Kidney (tissue), 14 donors: ENCODE data around the gene METTL26. TPM values are rescaled to one million over a fixed set of nuclear protein-coding genes. Genes with fewer than 3 reads are reported as not detected.

Source experiments
- DNase-seq, 5 donors: peaks; one replicate each; pipeline ENCODE4 v3.0.0-alpha.2; 2013 to 2020
- FAIRE-seq: peaks from 2 replicates; lab custom pipeline; 2012; peaks lifted over from hg19 to GRCh38; lab: Jason Lieb, UNC
- H3K27ac ChIP-seq, 2 donors: one replicate each; pipeline ENCODE4 v1.7.0; 2013; ENCODE audit warnings: low read depth in 2 of 2, low read length in 2 of 2, inconsistent platforms in 1 of 2
- H3K27me3 ChIP-seq: one replicate; pipeline ENCODE4 v1.7.1; 2013; ENCODE audit warnings: low read length, inconsistent platforms; ENCODE audit not compliant: control insufficient read depth, insufficient read depth
- H3K36me3 ChIP-seq, 3 donors: one replicate each; pipeline versions ENCODE4 v1.7.0 to v1.7.1; 2013; ENCODE audit warnings: low read length in 3 of 3, control low read depth in 1 of 3, inconsistent platforms in 1 of 3; ENCODE audit not compliant: insufficient read depth in 3 of 3, control insufficient read depth in 2 of 3
- H3K4me1 ChIP-seq, 3 donors: one replicate each; pipeline versions ENCODE4 v1.7.0 to v1.7.1; 2013; ENCODE audit warnings: low read length in 3 of 3, inconsistent platforms in 1 of 3, low read depth in 1 of 3; ENCODE audit not compliant: control insufficient read depth in 2 of 3, insufficient read depth in 2 of 3
- H3K4me3 ChIP-seq, 3 donors: one replicate each; pipeline versions ENCODE4 v1.7.0 to v1.8.1; 2013; ENCODE audit warnings: low read length in 3 of 3, control low read depth in 1 of 3, inconsistent platforms in 1 of 3
- H3K9ac ChIP-seq, 3 donors: one replicate each; pipeline versions ENCODE4 v1.7.0 to v1.7.1; 2013; ENCODE audit warnings: low read length in 3 of 3, control low read depth in 1 of 3, inconsistent platforms in 1 of 3
- H3K9me3 ChIP-seq, 3 donors: one replicate each; pipeline versions ENCODE4 v1.7.0 to v1.7.1; 2013; ENCODE audit warnings: low read length in 3 of 3, control low read depth in 1 of 3, inconsistent platforms in 1 of 3; ENCODE audit not compliant: control insufficient read depth in 2 of 3, insufficient read depth in 1 of 3
- intact Hi-C: fragments of 100-400 bp; cut with DNase I; formaldehyde crosslinking; loops from one replicate; pipeline ENCODE4 v1.11.1; 2022
- polyA plus RNA-seq: library from polyadenylated mRNA; stranded (reverse); fragments of 350-450 nt; fragmentation: Illumina TruSeq; extraction: RNeasy Lipid Tissue Mini Kit (QIAGEN cat#74804); gene quantifications from one replicate; pipeline ENCODE4 v1.2.3, GENCODE V29; 2014; ENCODE audit warnings: low read depth, low replicate concordance; ENCODE audit not compliant: insufficient read depth
- total RNA-seq: library from RNA; stranded (reverse); fragmentation: NEBNext Ultra II Directional; extraction: Animal tissue kit (Norgen Biotek cat#: 25700); gene quantifications from one replicate; pipeline ENCODE4 v1.2.1, GENCODE V29; 2021
- TF ChIP-seq, protein P1 (sequence below): IDR thresholded peaks from 3 replicates; pipeline ENCODE4 v1.5.1; 2012; ENCODE audit warnings: mild to moderate bottlenecking, moderate library complexity, borderline replicate concordance; ENCODE audit not compliant: insufficient read depth; ENCODE audit errors: extremely low read depth
- donor health status: control.
- donor health status: control.
- donor health status: control.
- donor health status: control.
- donor health status: control.
- donor health status: DM: yes; HTN: yes; CAD: no.
- donor health status: Normal renal cell carcinoma (clear cell type).

METTL26 gene
- total and polyA plus RNA-seq, 2 donors from 2014 or later = 44.2 to 183 TPM

DNA sequence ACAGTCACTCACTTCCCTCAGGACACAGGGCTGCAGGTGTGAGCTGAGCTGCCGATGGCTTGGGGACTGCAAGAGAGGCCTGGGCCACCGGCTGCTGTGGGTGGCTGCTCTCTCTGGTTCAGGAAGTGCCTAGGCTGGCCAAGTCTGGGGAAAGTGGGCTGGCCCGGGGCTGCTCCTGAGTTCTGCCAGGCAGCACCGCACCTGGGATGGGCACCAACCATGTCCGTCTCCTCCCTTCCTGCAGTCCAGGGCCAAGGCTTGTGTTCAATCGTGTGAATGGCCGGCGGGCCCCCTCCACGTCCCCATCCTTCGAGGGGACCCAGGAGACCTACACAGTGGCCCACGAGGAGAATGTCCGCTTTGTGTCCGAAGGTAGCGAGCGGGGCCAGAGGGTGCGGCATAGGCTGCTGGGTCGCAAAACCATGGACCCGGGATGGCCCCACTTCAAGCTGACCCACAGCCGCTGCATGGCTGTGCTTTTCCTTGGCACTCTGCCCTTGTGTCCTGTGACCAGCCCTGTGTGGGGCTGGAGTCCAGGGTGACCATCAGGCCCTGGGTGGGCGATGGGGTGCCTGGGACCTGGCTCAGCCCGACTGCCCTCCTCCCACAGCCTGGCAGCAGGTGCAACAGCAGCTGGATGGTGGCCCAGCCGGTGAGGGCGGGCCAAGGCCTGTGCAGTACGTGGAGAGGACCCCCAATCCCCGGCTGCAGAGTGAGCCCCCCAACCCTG, 11.2 kb upstream of the METTL26 start:
- Histone ChIP-seq H3K4me1 (peaks cover 0 to 40% (median 12%) of the 10 kb centered on the region in 3 donors), H3K9ac (peak overlapping the region in 1 of 3 donors; percentile 58), H3K27ac (peak overlapping the region; percentile 65 to 78), H3K36me3 (no peaks in the 10 kb centered on the region), H3K27me3 (no peaks in the 10 kb centered on the region), H3K4me3 (peak overlapping the region in 1 of 3 donors; percentile 35), H3K9me3 (no peaks in the 10 kb centered on the region)
- FAIRE-seq (no peak), DNase-seq (no peak)
- TF ChIP-seq, protein P1, sequence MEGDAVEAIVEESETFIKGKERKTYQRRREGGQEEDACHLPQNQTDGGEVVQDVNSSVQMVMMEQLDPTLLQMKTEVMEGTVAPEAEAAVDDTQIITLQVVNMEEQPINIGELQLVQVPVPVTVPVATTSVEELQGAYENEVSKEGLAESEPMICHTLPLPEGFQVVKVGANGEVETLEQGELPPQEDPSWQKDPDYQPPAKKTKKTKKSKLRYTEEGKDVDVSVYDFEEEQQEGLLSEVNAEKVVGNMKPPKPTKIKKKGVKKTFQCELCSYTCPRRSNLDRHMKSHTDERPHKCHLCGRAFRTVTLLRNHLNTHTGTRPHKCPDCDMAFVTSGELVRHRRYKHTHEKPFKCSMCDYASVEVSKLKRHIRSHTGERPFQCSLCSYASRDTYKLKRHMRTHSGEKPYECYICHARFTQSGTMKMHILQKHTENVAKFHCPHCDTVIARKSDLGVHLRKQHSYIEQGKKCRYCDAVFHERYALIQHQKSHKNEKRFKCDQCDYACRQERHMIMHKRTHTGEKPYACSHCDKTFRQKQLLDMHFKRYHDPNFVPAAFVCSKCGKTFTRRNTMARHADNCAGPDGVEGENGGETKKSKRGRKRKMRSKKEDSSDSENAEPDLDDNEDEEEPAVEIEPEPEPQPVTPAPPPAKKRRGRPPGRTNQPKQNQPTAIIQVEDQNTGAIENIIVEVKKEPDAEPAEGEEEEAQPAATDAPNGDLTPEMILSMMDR = no peak
- intact Hi-C loops = no loop called here

DNA sequence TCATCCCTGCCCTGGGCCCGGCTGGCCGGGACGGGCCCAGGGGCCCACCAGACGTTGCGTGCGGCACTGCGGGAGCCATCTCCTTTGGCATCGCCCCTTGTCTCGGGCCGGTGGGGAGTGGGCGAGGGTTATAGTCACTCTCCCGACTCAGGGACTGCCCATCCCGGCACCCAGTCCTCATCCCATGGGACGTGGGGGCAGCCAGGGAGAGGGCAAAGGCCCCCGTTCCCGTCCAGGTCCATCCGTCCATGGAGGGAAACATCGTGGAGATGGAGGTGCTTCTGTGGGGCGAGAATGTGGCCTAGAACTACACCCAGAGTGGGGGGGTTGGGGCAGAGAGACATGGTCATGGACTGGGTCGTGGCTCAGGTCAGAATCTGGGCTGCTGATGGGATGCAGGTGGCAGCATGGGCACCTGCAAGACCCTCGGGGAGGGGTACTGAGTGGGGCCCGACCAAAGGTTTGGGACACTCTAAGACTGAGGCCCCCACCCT, 10.6 kb upstream of the METTL26 start:
- H3K36me3 ChIP-seq = no peaks in the 10 kb centered on the region
- H3K27me3 ChIP-seq = no peaks in the 10 kb centered on the region
- H3K9me3 ChIP-seq = no peaks in the 10 kb centered on the region
- H3K4me1 ChIP-seq = peaks cover 0 to 40% (median 12%) of the 10 kb centered on the region in 3 donors
- H3K4me3 ChIP-seq = peak overlapping the region in 1 of 3 donors; percentile 35
- peak overlapping the region in 1 of 3 donors; percentile 58 for H3K9ac ChIP-seq
- intact Hi-C loops = no loop called here
- no peak for DNase-seq
- FAIRE-seq = no peak
- H3K27ac ChIP-seq = peak overlapping the region; percentile 65 to 78
- TF ChIP-seq, protein P1 = no peak

DNA sequence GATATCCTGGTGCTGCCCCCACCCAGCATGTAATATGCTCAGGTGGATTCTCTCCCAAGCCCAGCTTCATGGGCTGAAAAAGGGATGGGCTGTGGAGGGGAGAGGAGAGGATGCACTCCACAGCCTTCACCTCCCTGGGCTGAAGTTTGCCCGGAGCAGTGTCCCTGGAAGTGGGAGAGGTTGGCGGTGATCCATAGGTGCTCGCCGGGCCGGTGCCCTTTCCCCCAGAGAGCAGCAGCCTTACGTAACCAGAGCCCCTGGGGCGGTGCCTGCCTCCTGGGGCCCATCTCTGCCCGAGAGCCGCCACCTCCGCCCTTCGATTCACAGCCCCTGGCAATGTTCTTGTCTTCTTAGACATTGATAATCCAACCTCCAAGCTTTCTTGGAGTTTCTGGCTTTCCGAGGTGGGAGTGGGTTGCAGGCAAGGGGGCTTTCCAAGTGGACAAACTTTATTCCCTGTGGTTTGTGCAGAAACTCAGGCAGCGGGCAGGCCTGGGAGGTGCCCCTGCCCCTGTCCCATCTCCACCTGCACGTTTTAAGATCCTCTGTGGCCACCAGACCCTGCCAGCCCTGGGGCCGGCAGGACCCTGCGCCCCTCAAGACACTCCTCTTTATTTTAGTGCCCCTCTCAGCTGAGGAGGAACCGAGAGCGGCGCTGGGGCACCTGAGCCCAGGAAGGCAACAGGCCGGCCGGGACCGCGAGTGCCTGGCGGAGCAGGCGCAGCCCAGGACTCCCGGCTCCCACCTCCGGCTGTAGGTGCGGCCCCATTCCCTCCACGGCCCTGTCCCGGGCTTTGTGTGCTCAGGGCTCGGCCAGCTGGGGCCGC, 10.0 kb upstream of the METTL26 start:
- Histone ChIP-seq H3K27ac (peak overlapping the region; percentile 67 to 78), H3K4me1 (peaks cover 0 to 42% (median 12%) of the 10 kb centered on the region in 3 donors), H3K9me3 (no peaks in the 10 kb centered on the region), H3K36me3 (no peaks in the 10 kb centered on the region), H3K9ac (peak overlapping the region in 1 of 3 donors; percentile 58), H3K27me3 (no peaks in the 10 kb centered on the region), H3K4me3 (peak overlapping the region in 1 of 3 donors; percentile 39)
- intact Hi-C loops = no loop called here
- TF ChIP-seq, protein P1 = no peak
- DNase-seq (no peak), FAIRE-seq (no peak)
